GM12878 (cell line): Measurements from ENCODE around the gene GRXCR1. TPM values are rescaled to one million over a fixed set of nuclear protein-coding genes. Genes with fewer than 3 reads are reported as not detected.

Experiments used
- ATAC-seq: fragments of 200-7000 bp; cut with Tn5 transposase; 3 replicates; pipeline ENCODE4 v1.9.1; 2020; ENCODE audit warnings: mild to moderate bottlenecking, moderate library complexity
- BruUV-seq: library from RNA; stranded (reverse); fragments of 400-500 nt; replicated peaks from 2 replicates; lab custom pipeline; 2021; lab: Mats Ljungman, UMichigan
- CTCF ChIA-PET: fragments of 300-600 bp; sonication (Branson Sonifier 250); formaldehyde crosslinking; extraction: SDS; loops from one replicate; lab custom pipeline; 2021; ENCODE audit warnings: inconsistent platforms; lab: Yijun Ruan, JAX
- POLR2A ChIA-PET: fragments of 350-600 bp; formaldehyde crosslinking; extraction: SDS; loops from one replicate; lab custom pipeline; 2021; ENCODE audit warnings: inconsistent platforms; lab: Charles Lee
- RAD21 ChIA-PET: fragments of 300-600 bp; sonication (Branson Sonifier 250); formaldehyde crosslinking; loops from one replicate; lab custom pipeline; 2023; ENCODE audit warnings: antibody characterized with exemption; ENCODE audit not compliant: unreplicated experiment; lab: Charles Lee
- SMC1A ChIA-PET: fragments of 300-600 bp; sonication (Branson Sonifier 250); formaldehyde crosslinking; loops from one replicate; lab custom pipeline; 2023; ENCODE audit not compliant: unreplicated experiment, uncharacterized antibody; lab: Charles Lee
- DNase-seq: peaks from one replicate; pipeline ENCODE4 v3.0.0-alpha.2; 2011; ENCODE audit warnings: low read depth, low spot score
- FAIRE-seq: peaks from 3 replicates; lab custom pipeline; 2011; peaks lifted over from hg19 to GRCh38; lab: Jason Lieb, UNC
- H2AFZ ChIP-seq: 2 replicates; pipeline ENCODE4 v1.6.0; 2011; ENCODE audit warnings: low read depth, low read length, control low read depth; ENCODE audit not compliant: control insufficient read depth
- H3K27ac ChIP-seq: 2 replicates; pipeline ENCODE4 v1.5.1; 2011; ENCODE audit warnings: control low read depth; ENCODE audit not compliant: control insufficient read depth, insufficient read depth
- H3K27me3 ChIP-seq, 2 experiments: replicated peaks in 1 of 2; 2 replicates each; pipeline versions ENCODE4 v1.6.0 to v1.6.1; 2011; ENCODE audit warnings: low read length in 1 of 2; ENCODE audit not compliant: control insufficient read depth in 2 of 2, insufficient read depth in 2 of 2
- H3K36me3 ChIP-seq, 2 experiments: 2 replicates each; pipeline ENCODE4 v1.5.1; 2011; ENCODE audit warnings: low read length in 1 of 2; ENCODE audit not compliant: control insufficient read depth in 2 of 2, insufficient read depth in 2 of 2
- H3K4me1 ChIP-seq: 2 replicates; pipeline ENCODE4 v1.6.1; 2011; ENCODE audit warnings: mild to moderate bottlenecking, low read length, moderate library complexity, mixed read lengths; ENCODE audit not compliant: control insufficient read depth, insufficient read depth
- H3K4me2 ChIP-seq: 2 replicates; pipeline ENCODE4 v1.6.0; 2011; ENCODE audit warnings: control low read depth; ENCODE audit not compliant: control insufficient read depth, insufficient read depth
- H3K4me3 ChIP-seq: fragments of 200-600 bp; sonication (generic); 2 replicates; pipeline ENCODE4 v1.5.1; 2016
- H3K79me2 ChIP-seq: 2 replicates; pipeline ENCODE4 v1.6.0; 2011; ENCODE audit warnings: low read length; ENCODE audit not compliant: control insufficient read depth, insufficient read depth
- H3K9ac ChIP-seq: 2 replicates; pipeline ENCODE4 v1.8.0; 2011; ENCODE audit warnings: low read length, control low read depth, mixed read lengths; ENCODE audit not compliant: control insufficient read depth, insufficient read depth
- H3K9me3 ChIP-seq: replicated peaks from 3 replicates; pipeline ENCODE4 v1.5.1; 2011; ENCODE audit warnings: mild to moderate bottlenecking, low read length; ENCODE audit not compliant: control insufficient read depth, insufficient read depth
- H4K20me1 ChIP-seq: 2 replicates; pipeline ENCODE4 v1.6.0; 2011; ENCODE audit not compliant: control insufficient read depth, insufficient read depth
- CBFB ChIP-seq: IDR thresholded peaks from 2 replicates; pipeline ENCODE4 v1.6.1; 2016; ENCODE audit warnings: antibody characterized with exemption, low read depth
- CHD2 ChIP-seq: IDR thresholded peaks from 2 replicates; pipeline ENCODE4 v1.6.1; 2011; ENCODE audit warnings: low read depth, low read length, improper control_type of control experiment, borderline replicate concordance
- HDAC6 ChIP-seq: fragments of 200-600 bp; sonication (generic); IDR thresholded peaks from one replicate; pipeline ENCODE4 v1.8.0; 2017; ENCODE audit warnings: antibody characterized with exemption; ENCODE audit not compliant: unreplicated experiment
- IKZF2 ChIP-seq, 2 experiments: fragments of 450-650 bp; IDR thresholded peaks; 2 replicates each; pipeline ENCODE4 v1.6.1; 2017; ENCODE audit warnings: mild to moderate bottlenecking in 2 of 2, moderate library complexity in 2 of 2
- MYC ChIP-seq: IDR thresholded peaks from 2 replicates; pipeline ENCODE4 v1.6.1; 2011; ENCODE audit warnings: mild to moderate bottlenecking, low read length, moderate library complexity, inconsistent platforms; ENCODE audit not compliant: insufficient read depth, insufficient replicate concordance, insufficient read length, severe bottlenecking
- NFIC ChIP-seq: IDR thresholded peaks from 2 replicates; pipeline ENCODE4 v1.6.1; 2012; ENCODE audit warnings: low read depth, mild to moderate bottlenecking, inconsistent platforms, low read length, moderate library complexity
- RBBP5 ChIP-seq: fragments of 200-600 bp; sonication (generic); conservative IDR thresholded peaks from 2 replicates; pipeline ENCODE4 v1.6.1; 2016
- SKIL ChIP-seq: fragments of 450-650 bp; IDR thresholded peaks from 2 replicates; pipeline ENCODE4 v1.6.1; 2017; ENCODE audit warnings: mild to moderate bottlenecking, low read depth, inconsistent platforms; ENCODE audit not compliant: poor library complexity, severe bottlenecking
- SUZ12 ChIP-seq: fragments of 200-600 bp; sonication (generic); IDR thresholded peaks from one replicate; pipeline ENCODE4 v1.6.1; 2018; ENCODE audit warnings: antibody characterized with exemption, mild to moderate bottlenecking; ENCODE audit not compliant: unreplicated experiment
- TAF1 ChIP-seq: IDR thresholded peaks from 2 replicates; pipeline ENCODE4 v1.6.1; 2011; ENCODE audit warnings: mild to moderate bottlenecking, low read depth, low read length, borderline replicate concordance
- ZNF207 ChIP-seq: fragments of 450-650 bp; IDR thresholded peaks from 2 replicates; pipeline ENCODE4 v1.6.1; 2014; ENCODE audit warnings: antibody characterized with exemption, mild to moderate bottlenecking, borderline replicate concordance
- ZNF687 ChIP-seq: fragments of 450-650 bp; IDR thresholded peaks from 2 replicates; pipeline ENCODE4 v1.6.1; 2017; ENCODE audit warnings: mild to moderate bottlenecking, moderate library complexity
- WGBS: methylation state at CpG from one replicate; pipeline ENCODE4 v1.1.6; 2016; ENCODE audit warnings: low lambda C conversion rate; ENCODE audit not compliant: insufficient replicate concordance, insufficient coverage; ENCODE audit errors: missing lambda C conversion rate; 5-methylcytosine and 5-hydroxymethylcytosine counted together
- in situ Hi-C: fragments of 300-500 bp; cut with MboI; formaldehyde crosslinking; loops from 9 replicates; pipeline ENCODE4 v1.14.3; 2018; ENCODE audit warnings: mixed read lengths
- intact Hi-C: fragments of 100-400 bp; cut with micrococcal nuclease; formaldehyde crosslinking; loops from one replicate; pipeline ENCODE4 v1.14.2; 2022; ENCODE audit not compliant: unreplicated experiment
- polyA plus RNA-seq, 11 experiments: library from polyadenylated mRNA; depleted of rRNA in 4 of 11; unstranded in 6 of 11; stranded (reverse) in 5 of 11; fragments of >200 nt; fragmentation: Nextera tagmentation in 4 of 11; fragmentation: Illumina TruSeq in 1 of 11; extraction: Ambion mirVana in 4 of 11; extraction: Trizol in 1 of 11; gene quantifications; 1 replicate in 1 of 11; 2 replicates in 10 of 11; pipeline versions ENCODE4 v1.2.1 to v1.2.3, GENCODE V29; 2011 to 2016; ENCODE audit warnings: inconsistent platforms in 2 of 11, missing spikeins in 2 of 11, low read depth in 1 of 11
- total RNA-seq, 4 experiments: library from RNA; depleted of rRNA in 3 of 4; stranded (reverse); fragments of >200 nt in 3 of 4; fragmentation: Illumina TruSeq in 1 of 4; extraction: Trizol in 1 of 4; gene quantifications; 2 replicates each; pipeline versions ENCODE4 v1.2.1 to v1.2.3, GENCODE V29; 2013 to 2021

Gene GRXCR1
- total and polyA plus RNA-seq, 10 of the 15 experiments (the other 5 are each of a cell fraction or from before 2014, with no cell fraction given), result not detected

GRCh38 chr4:42955746-42956505 is 63.4 kb downstream of the GRXCR1 start:
- H2AFZ ChIP-seq, result no peak overlapping the region
- in situ Hi-C loops, result no loop called here
- RAD21 ChIA-PET, result no interaction called here
- CTCF ChIA-PET, result no interaction called here
- FAIRE-seq (no peak), DNase-seq (no peak), ATAC-seq (no peak)
- no peak overlapping the region for H3K4me2 ChIP-seq
- POLR2A ChIA-PET, result no interaction called here
- no peaks in the 10 kb centered on the region for H3K27me3 ChIP-seq
- H3K9me3 ChIP-seq, result no peaks in the 10 kb centered on the region
- no peak overlapping the region for H3K27ac ChIP-seq
- H3K79me2 ChIP-seq, result no peaks in the 10 kb centered on the region
- BruUV-seq, result no TSS peak
- intact Hi-C loops, result no loop called here
- no peak overlapping the region for H3K9ac ChIP-seq
- SMC1A ChIA-PET, result interaction anchor here (0.6 kb wide), 1 partner anchor 17 kb away, joined by 3 read pairs; no protein-coding TSS in a partner anchor
- no peaks in the 10 kb centered on the region for H3K4me1 ChIP-seq
- H3K36me3 ChIP-seq, result no peaks in the 10 kb centered on the region
- no peak overlapping the region for H3K4me3 ChIP-seq
- WGBS, result 1% methylated on average over 5 of the region's 5 CpGs
- no peaks in the 10 kb centered on the region for H4K20me1 ChIP-seq
- TF ChIP-seq SKIL (no peak), MYC (no peak), SUZ12 (no peak), TAF1 (no peak), CHD2 (no peak), RBBP5 (no peak), HDAC6 (no peak), ZNF687 (no peak), NFIC (no peak), ZNF207 (no peak), CBFB (no peak), IKZF2 (IDR thresholded peaks at IDR 0.05) (no peak)
